ENCODE data around the gene PPM1E. TPM values are rescaled to one million over a fixed set of nuclear protein-coding genes. Genes with fewer than 3 reads are reported as not detected.
A peak's percentile ranks its signal among the peaks of the same experiment; 100 is the strongest.
"Not testable (repeated sequence)": the region's sequence is repeated elsewhere in the genome, so short reads cannot be mapped to it uniquely, and the experiment has no call there.

The PPM1E gene
- total RNA-seq, 3 donors from 2014 or later: 0.47 to 0.48 TPM; not detected in 1

DNA sequence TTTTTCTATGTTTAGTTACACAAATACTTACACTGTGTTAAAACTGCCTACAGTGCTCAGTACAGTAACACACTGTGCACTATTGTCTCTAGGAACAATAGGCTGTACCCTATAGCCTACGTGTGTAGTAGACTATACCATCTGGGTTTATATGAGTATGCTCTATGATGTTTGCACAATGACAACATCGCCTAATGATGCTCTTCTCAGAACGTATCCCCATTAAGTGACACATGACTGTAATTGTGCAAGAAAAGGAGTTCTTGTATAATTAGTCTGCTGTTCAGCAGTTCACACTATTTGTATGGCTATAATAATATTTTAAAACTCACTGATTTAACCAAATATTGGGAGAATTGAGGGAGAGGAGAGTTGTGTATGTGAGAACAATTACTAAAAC, 177.3 kb downstream of the PPM1E start:
- TF ChIP-seq, protein P1, sequence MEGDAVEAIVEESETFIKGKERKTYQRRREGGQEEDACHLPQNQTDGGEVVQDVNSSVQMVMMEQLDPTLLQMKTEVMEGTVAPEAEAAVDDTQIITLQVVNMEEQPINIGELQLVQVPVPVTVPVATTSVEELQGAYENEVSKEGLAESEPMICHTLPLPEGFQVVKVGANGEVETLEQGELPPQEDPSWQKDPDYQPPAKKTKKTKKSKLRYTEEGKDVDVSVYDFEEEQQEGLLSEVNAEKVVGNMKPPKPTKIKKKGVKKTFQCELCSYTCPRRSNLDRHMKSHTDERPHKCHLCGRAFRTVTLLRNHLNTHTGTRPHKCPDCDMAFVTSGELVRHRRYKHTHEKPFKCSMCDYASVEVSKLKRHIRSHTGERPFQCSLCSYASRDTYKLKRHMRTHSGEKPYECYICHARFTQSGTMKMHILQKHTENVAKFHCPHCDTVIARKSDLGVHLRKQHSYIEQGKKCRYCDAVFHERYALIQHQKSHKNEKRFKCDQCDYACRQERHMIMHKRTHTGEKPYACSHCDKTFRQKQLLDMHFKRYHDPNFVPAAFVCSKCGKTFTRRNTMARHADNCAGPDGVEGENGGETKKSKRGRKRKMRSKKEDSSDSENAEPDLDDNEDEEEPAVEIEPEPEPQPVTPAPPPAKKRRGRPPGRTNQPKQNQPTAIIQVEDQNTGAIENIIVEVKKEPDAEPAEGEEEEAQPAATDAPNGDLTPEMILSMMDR (IDR thresholded peaks at IDR 0.05): no peak
- Histone ChIP-seq H3K36me3 (ENCODE audit: low read depth) (no peaks in the 10 kb centered on the region), H3K4me1 (ENCODE audit: low read depth) (no peaks in the 10 kb centered on the region), H3K9me3 (no peaks in the 10 kb centered on the region), H3K4me3 (no peak overlapping the region)
- intact Hi-C loops (cut with DNase I, micrococcal nuclease): no loop called here
- ATAC-seq (no peak), DNase-seq (no peak)

GRCh38 chr17:58936295-58936694, 180.6 kb downstream of the PPM1E start:
- H3K4me3 ChIP-seq: no peak overlapping the region
- TF ChIP-seq, protein P1 (IDR thresholded peaks at IDR 0.05): no peak
- intact Hi-C loops (cut with DNase I, micrococcal nuclease): no loop called here

DNA sequence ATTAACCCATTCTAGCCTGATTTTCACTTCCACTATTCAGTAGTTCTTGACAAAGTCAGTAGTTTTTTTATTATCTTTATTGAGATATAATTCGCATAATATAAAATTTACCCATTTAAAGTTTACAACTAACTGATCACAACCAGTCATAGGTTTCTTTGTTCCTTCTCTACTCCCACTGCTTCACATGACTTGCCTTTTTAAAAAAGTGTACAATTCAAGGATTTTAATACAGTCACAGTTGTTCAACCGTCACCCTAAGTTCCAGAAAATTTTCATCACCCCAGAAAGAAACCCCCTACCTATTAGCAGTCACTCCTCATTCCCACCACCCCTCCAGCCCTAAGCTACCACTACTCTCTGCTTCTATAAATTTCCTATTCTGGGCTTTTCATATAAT, 188.5 kb downstream of the PPM1E start:
- TF ChIP-seq, protein P1 (IDR thresholded peaks at IDR 0.05): no peak
- DNase-seq (no peak), ATAC-seq (no peak)
- intact Hi-C loops (cut with DNase I, micrococcal nuclease): no loop called here
- Histone ChIP-seq H3K36me3 (ENCODE audit: low read depth) (no peaks in the 10 kb centered on the region), H3K4me3 (no peak overlapping the region), H3K4me1 (ENCODE audit: low read depth) (no peaks in the 10 kb centered on the region), H3K9me3 (no peaks in the 10 kb centered on the region)

More at GRCh38 chr17:58936295-58936694, 180.6 kb downstream of the PPM1E start:
- no peaks in the 10 kb centered on the region for H3K36me3 ChIP-seq (ENCODE audit: low read depth)
- H3K4me1 ChIP-seq (ENCODE audit: low read depth): no peaks in the 10 kb centered on the region
- DNase-seq: no peak
- no peak for ATAC-seq
- no peaks in the 10 kb centered on the region for H3K9me3 ChIP-seq

DNA sequence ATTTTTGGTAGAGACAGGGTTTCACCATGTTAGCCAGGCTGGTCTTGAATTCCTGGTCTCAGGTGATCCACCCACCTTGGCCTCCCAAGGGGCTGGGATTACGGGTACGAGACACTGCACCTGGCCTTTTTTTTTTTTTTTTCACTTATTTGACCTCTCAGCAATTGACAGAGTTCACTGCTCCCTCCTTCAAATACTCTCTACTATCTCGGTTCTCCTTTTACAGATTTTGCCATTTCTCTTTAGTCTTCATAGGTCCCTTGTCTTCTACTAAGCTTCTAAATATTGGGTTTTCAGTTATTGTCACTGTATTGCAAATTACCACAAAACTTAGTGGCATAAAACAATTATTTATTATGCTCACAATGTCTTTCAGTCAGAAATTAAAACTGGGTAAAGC, 191.8 kb downstream of the PPM1E start:
- TF ChIP-seq, protein P1 (IDR thresholded peaks at IDR 0.05): no peak
- Histone ChIP-seq H3K9me3 (peaks cover 14% of the 10 kb centered on the region), H3K36me3 (ENCODE audit: low read depth) (no peaks in the 10 kb centered on the region), H3K4me3 (no peak overlapping the region), H3K4me1 (ENCODE audit: low read depth) (no peaks in the 10 kb centered on the region)
- ATAC-seq: no peak
- DNase-seq: no peak
- intact Hi-C loops (cut with DNase I, micrococcal nuclease): no loop called here

DNA sequence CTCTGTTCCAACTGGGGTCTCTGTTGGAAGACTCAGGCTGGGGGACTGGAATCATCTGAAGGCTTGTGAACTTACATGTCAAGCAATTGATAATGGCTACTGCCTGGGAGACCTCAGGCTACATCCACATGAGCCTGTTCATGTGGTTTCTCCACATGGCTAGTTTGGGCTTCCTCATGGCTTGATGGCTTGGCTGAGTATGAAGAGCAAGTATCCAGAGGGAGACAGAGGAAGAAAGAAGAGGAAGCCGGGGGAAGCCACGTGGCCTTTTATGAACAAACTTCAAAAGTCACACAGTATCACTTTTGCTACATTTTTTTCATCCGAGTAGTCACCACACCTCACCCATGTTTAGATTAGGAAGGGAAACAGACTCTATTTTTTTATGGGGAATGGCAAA, 192.2 kb downstream of the PPM1E start:
- peak in 1 of 3 donors; percentile 4 for DNase-seq
- no peak for ATAC-seq

DNA sequence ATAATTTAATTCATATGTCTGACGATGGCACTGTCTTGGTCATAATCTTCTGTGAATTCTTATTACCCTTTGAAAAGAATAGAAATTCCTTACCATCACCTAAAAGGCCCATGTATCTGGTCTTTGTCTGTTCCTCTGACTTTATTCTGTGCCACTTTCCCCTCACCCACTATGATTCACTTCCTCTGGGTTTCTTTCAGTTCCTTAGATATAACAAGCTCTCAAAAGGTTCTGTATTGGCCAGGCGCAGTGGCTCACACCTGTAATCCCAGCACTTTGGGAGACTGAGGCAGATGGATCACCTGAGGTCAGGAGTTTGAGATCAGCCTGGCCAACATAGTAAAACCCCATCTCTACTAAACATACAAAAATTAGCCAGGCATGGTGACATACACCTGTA, 198.7 kb downstream of the PPM1E start:
- peaks cover 14% of the 10 kb centered on the region for H3K9me3 ChIP-seq
- H3K36me3 ChIP-seq (ENCODE audit: low read depth); ATAC-seq; intact Hi-C loops (cut with DNase I, micrococcal nuclease); H3K4me3 ChIP-seq; DNase-seq; H3K4me1 ChIP-seq (ENCODE audit: low read depth): not testable (repeated sequence)

More for the DNA sequence above, 192.2 kb downstream of the PPM1E start:
- intact Hi-C loops (cut with DNase I, micrococcal nuclease): no loop called here
- TF ChIP-seq, protein P1 (IDR thresholded peaks at IDR 0.05): no peak
- Histone ChIP-seq H3K4me3 (no peak overlapping the region), H3K36me3 (ENCODE audit: low read depth) (no peaks in the 10 kb centered on the region), H3K4me1 (ENCODE audit: low read depth) (no peaks in the 10 kb centered on the region), H3K9me3 (peaks cover 14% of the 10 kb centered on the region)
